DOHH2 (cell line): Measurements from ENCODE around the gene GATD1.

Experiments used
- EZH2phosphoT487 ChIP-seq: fragments of 200-600 bp; sonication (generic); IDR thresholded peaks from 2 replicates; pipeline ENCODE4 v1.6.1; 2017; ENCODE audit warnings: borderline replicate concordance, mild to moderate bottlenecking, antibody characterized with exemption, low read length, moderate library complexity, mixed read lengths
- TF ChIP-seq, protein P1 (sequence below): fragments of 200-600 bp; sonication (generic); IDR thresholded peaks from one replicate; pipeline ENCODE4 v1.5.1; 2014; ENCODE audit warnings: antibody characterized with exemption, mild to moderate bottlenecking, low read depth, low read length; ENCODE audit not compliant: poor library complexity, severe bottlenecking

DNA sequence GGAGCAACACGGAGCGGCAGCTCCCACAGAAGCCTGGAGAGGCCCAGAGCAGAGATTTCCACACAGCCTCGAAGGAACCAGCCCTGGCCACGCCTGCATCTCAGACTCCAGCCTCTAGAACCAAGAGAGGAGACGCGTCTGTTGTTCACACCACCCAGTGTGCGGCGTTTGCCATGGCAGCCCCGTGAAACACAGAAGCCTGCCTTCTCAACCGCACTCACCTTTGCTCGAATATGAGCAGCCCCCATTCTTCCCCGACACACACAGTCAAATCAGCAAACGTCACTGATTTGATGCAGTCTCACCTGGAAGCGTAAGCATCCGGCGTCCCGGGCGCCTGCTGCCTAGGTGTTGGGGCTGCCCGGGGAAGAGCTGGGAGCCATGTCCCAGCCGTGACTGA, 44.2 kb downstream of the GATD1 start:
- TF ChIP-seq, protein P1, sequence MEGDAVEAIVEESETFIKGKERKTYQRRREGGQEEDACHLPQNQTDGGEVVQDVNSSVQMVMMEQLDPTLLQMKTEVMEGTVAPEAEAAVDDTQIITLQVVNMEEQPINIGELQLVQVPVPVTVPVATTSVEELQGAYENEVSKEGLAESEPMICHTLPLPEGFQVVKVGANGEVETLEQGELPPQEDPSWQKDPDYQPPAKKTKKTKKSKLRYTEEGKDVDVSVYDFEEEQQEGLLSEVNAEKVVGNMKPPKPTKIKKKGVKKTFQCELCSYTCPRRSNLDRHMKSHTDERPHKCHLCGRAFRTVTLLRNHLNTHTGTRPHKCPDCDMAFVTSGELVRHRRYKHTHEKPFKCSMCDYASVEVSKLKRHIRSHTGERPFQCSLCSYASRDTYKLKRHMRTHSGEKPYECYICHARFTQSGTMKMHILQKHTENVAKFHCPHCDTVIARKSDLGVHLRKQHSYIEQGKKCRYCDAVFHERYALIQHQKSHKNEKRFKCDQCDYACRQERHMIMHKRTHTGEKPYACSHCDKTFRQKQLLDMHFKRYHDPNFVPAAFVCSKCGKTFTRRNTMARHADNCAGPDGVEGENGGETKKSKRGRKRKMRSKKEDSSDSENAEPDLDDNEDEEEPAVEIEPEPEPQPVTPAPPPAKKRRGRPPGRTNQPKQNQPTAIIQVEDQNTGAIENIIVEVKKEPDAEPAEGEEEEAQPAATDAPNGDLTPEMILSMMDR = no peak
- TF ChIP-seq EZH2phosphoT487 = no peak
